K562 (cell line): Measurements from ENCODE around the gene CRK. TPM values are rescaled to one million over a fixed set of nuclear protein-coding genes. Genes with fewer than 3 reads are reported as not detected.
A peak's percentile ranks its signal among the peaks of the same experiment; 100 is the strongest.

Source experiments
- ARHGAP35 ChIP-seq: fragments of 450-650 bp; IDR thresholded peaks from 2 replicates; pipeline ENCODE4 v1.6.1; 2018; ENCODE audit not compliant: partially characterized antibody
- ARID1B ChIP-seq: fragments of 450-650 bp; IDR thresholded peaks from 2 replicates; pipeline ENCODE4 v1.6.1; 2016; ENCODE audit warnings: antibody characterized with exemption, mild to moderate bottlenecking, inconsistent platforms
- CBFA2T2 ChIP-seq: fragments of 450-650 bp; conservative IDR thresholded peaks from 2 replicates; pipeline ENCODE4 v1.6.1; 2017; ENCODE audit warnings: mild to moderate bottlenecking
- CBX1 ChIP-seq: sonication (generic); IDR thresholded peaks from 2 replicates; pipeline ENCODE4 v1.6.1; 2016; ENCODE audit warnings: antibody characterized with exemption, low read depth, mild to moderate bottlenecking
- ELF4 ChIP-seq: fragments of 450-650 bp; formaldehyde crosslinking; IDR thresholded peaks from 2 replicates; pipeline ENCODE4 v1.4.0; 2022; ENCODE audit warnings: missing genetic modification characterization
- KAT8 ChIP-seq: fragments of 450-650 bp; IDR thresholded peaks from 2 replicates; pipeline ENCODE4 v1.6.1; 2016; ENCODE audit warnings: low read depth, mild to moderate bottlenecking
- NFATC3 ChIP-seq: fragments of 450-650 bp; IDR thresholded peaks from 2 replicates; pipeline ENCODE4 v1.6.1; 2017; ENCODE audit warnings: mild to moderate bottlenecking
- NR2C2 ChIP-seq, 2 experiments: fragments of 200-800 bp in 1 of 2; sonication (Bioruptor generic) in 1 of 2; sonication (generic) in 1 of 2; formaldehyde crosslinking in 1 of 2; IDR thresholded peaks; 2 replicates each; pipeline versions ENCODE4 v1.6.1 to v1.8.0; 2016 to 2022; ENCODE audit warnings: mild to moderate bottlenecking in 1 of 2, missing compliant biosample characterization in 1 of 2, missing genetic modification characterization in 1 of 2, missing genetic modification reagents in 1 of 2
- POU5F1 ChIP-seq: fragments of 150-350 bp; IDR thresholded peaks from 2 replicates; pipeline ENCODE4 v1.6.1; 2014; ENCODE audit warnings: borderline replicate concordance, low read length, low read depth, mild to moderate bottlenecking; ENCODE audit not compliant: partially characterized antibody
- SAFB ChIP-seq: fragments of 200-400 bp; formaldehyde crosslinking; IDR thresholded peaks from 2 replicates; pipeline ENCODE4 v1.6.1; 2017; ENCODE audit warnings: low read depth, low read length, borderline replicate concordance
- SMARCE1 ChIP-seq: fragments of 450-650 bp; IDR thresholded peaks from 2 replicates; pipeline ENCODE4 v1.7.1; 2016; ENCODE audit warnings: mild to moderate bottlenecking
- ZBTB40 ChIP-seq, 2 experiments: fragments of 450-650 bp in 1 of 2; sonication (generic) in 1 of 2; formaldehyde crosslinking in 1 of 2; IDR thresholded peaks; 2 replicates each; pipeline versions ENCODE4 v1.7.1 to v1.9.0; 2016 to 2022; ENCODE audit warnings: inconsistent platforms in 1 of 2, mild to moderate bottlenecking in 1 of 2, missing genetic modification reagents in 1 of 2
- ZNF217 ChIP-seq: sonication (generic); formaldehyde crosslinking; IDR thresholded peaks from 2 replicates; pipeline ENCODE4 v1.8.0; 2022; ENCODE audit warnings: mild to moderate bottlenecking, missing genetic modification reagents
- ZNF24 ChIP-seq: fragments of 450-650 bp; IDR thresholded peaks from 2 replicates; pipeline ENCODE4 v1.6.1; 2016
- polyA plus RNA-seq, 8 experiments: library from polyadenylated mRNA; depleted of rRNA in 4 of 8; stranded (reverse) in 5 of 8; unstranded in 3 of 8; fragments of >200 nt; fragmentation: Nextera tagmentation in 2 of 8; fragmentation: Illumina TruSeq in 1 of 8; extraction: Ambion mirVana in 2 of 8; extraction: Trizol in 1 of 8; gene quantifications; 2 replicates each; pipeline versions ENCODE4 v1.2.1 to v1.2.3, GENCODE V29; 2011 to 2014; ENCODE audit warnings: inconsistent platforms in 1 of 8, missing spikeins in 1 of 8
- total RNA-seq, 7 experiments: library from RNA; depleted of rRNA in 6 of 7; stranded (reverse); fragments of >200 nt in 6 of 7; fragmentation: Illumina TruSeq in 2 of 7; extraction: Trizol in 2 of 7; gene quantifications; 2 replicates each; pipeline versions ENCODE4 v1.2.1 to v1.2.3, GENCODE V29; 2011 to 2021; ENCODE audit warnings: low replicate concordance in 1 of 7
- TF ChIP-seq, protein P1 (sequence below): sonication (generic); formaldehyde crosslinking; IDR thresholded peaks from 2 replicates; pipeline ENCODE4 v1.8.1; 2023; ENCODE audit warnings: mild to moderate bottlenecking, missing genetic modification reagents

CRK gene
- total and polyA plus RNA-seq, 9 of the 15 experiments (the other 6 are each of a cell fraction or from before 2014, with no cell fraction given): 13.1 to 40.2 (median 26.1) TPM

DNA sequence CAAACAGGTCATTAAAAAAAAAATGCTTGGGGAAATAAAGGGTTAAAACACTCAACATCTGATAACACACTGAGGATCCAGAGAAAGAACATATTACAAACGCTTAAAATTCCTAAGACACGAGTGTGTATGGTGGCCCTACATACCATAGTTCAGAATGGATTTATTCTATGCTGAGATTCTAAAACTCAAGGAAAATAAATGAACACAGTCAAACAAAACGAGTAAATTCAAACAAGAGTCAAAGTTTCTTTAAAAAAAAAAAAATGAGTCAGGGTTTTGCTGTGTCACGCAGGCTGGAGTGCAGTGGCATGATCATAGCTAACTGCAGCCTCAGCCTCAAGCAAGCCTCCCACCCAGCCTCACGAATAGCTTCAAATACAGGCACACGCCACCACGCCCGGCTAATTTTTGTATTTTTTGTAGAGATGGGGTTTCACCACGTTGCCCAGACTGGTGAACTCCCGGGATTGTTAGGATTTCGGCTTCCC is 17.4 kb downstream of the CRK start (continued):
- TF ChIP-seq SAFB: no peak
- TF ChIP-seq ZNF24: no peak
- TF ChIP-seq CBFA2T2: no peak
- TF ChIP-seq ZBTB40 (IDR thresholded peaks at IDR 0.05): peak; percentile 33; the same call in 1 of the 2 replicates
- TF ChIP-seq ZBTB40 (CRISPR knock-in tag; IDR thresholded peaks at IDR 0.05): no peak
- peak; percentile 30; the same call in 1 of the 2 replicates for TF ChIP-seq CBX1
- no peak for TF ChIP-seq ELF4 (CRISPR knock-in tag)
- no peak for TF ChIP-seq ZNF217 (CRISPR knock-in tag)
- peak; percentile 28; the same call in 1 of the 2 replicates for TF ChIP-seq ARID1B
- 0 out of 2 replicates have a peak, but pooled peaks have one; percentile 25 for TF ChIP-seq NFATC3
- TF ChIP-seq ARHGAP35: no peak
- TF ChIP-seq, protein P1, sequence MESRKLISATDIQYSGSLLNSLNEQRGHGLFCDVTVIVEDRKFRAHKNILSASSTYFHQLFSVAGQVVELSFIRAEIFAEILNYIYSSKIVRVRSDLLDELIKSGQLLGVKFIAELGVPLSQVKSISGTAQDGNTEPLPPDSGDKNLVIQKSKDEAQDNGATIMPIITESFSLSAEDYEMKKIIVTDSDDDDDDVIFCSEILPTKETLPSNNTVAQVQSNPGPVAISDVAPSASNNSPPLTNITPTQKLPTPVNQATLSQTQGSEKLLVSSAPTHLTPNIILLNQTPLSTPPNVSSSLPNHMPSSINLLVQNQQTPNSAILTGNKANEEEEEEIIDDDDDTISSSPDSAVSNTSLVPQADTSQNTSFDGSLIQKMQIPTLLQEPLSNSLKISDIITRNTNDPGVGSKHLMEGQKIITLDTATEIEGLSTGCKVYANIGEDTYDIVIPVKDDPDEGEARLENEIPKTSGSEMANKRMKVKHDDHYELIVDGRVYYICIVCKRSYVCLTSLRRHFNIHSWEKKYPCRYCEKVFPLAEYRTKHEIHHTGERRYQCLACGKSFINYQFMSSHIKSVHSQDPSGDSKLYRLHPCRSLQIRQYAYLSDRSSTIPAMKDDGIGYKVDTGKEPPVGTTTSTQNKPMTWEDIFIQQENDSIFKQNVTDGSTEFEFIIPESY (CRISPR knock-in tag): no peak
- no peak for TF ChIP-seq SMARCE1
- TF ChIP-seq KAT8: no peak
- no peak for TF ChIP-seq NR2C2 (CRISPR knock-in tag; IDR thresholded peaks at IDR 0.05)
- TF ChIP-seq NR2C2 (tag; IDR thresholded peaks at IDR 0.05): no peak
- TF ChIP-seq POU5F1: no peak
